A673 (cell line): Measurements from ENCODE around the gene WDR36. TPM values are rescaled to one million over a fixed set of nuclear protein-coding genes. Genes with fewer than 3 reads are reported as not detected.
A peak's percentile ranks its signal among the peaks of the same experiment; 100 is the strongest.

ENCODE experiments used
- BruUV-seq: library from RNA; stranded (reverse); fragments of 400-500 nt; replicated peaks from 2 replicates; lab custom pipeline; 2021; lab: Mats Ljungman, UMichigan
- CTCF ChIA-PET: fragments of 300-600 bp; sonication (Branson Sonifier 250); formaldehyde crosslinking; loops from one replicate; lab custom pipeline; 2022; ENCODE audit warnings: antibody characterized with exemption; lab: Charles Lee
- POLR2A ChIA-PET: fragments of 300-600 bp; sonication (Branson Sonifier 250); formaldehyde crosslinking; loops from one replicate; lab custom pipeline; 2022; ENCODE audit warnings: antibody characterized with exemption; ENCODE audit not compliant: low non-redundant PET; lab: Charles Lee
- DNase-seq: peaks from one replicate; pipeline ENCODE4 v3.0.0-alpha.2; 2015; ENCODE audit warnings: low spot score
- H3K27ac ChIP-seq: fragments of 200-600 bp; sonication (generic); 2 replicates; pipeline ENCODE4 v1.5.1; 2016; ENCODE audit warnings: mixed run types, low read depth, mild to moderate bottlenecking, mixed read lengths, antibody characterized with exemption, low read length; ENCODE audit not compliant: poor library complexity, severe bottlenecking
- H3K27me3 ChIP-seq: fragments of 200-600 bp; sonication (generic); replicated peaks from 2 replicates; pipeline ENCODE4 v1.6.1; 2017; ENCODE audit warnings: mixed run types, low read depth, mild to moderate bottlenecking, mixed read lengths, antibody characterized with exemption, low read length; ENCODE audit not compliant: insufficient read depth, poor library complexity
- H3K36me3 ChIP-seq: fragments of 200-600 bp; sonication (generic); 2 replicates; pipeline ENCODE4 v1.6.1; 2016; ENCODE audit warnings: mixed run types, mild to moderate bottlenecking, mixed read lengths, antibody characterized with exemption, low read length; ENCODE audit not compliant: insufficient read depth, poor library complexity, severe bottlenecking
- H3K4me1 ChIP-seq: fragments of 200-600 bp; sonication (generic); 2 replicates; pipeline ENCODE4 v1.6.1; 2017; ENCODE audit warnings: mixed run types, mild to moderate bottlenecking, mixed read lengths, antibody characterized with exemption, low read length; ENCODE audit not compliant: insufficient read depth, poor library complexity, severe bottlenecking
- H3K4me3 ChIP-seq: fragments of 200-600 bp; sonication (generic); 2 replicates; pipeline ENCODE4 v1.5.1; 2016; ENCODE audit warnings: low read depth, mixed run types, mild to moderate bottlenecking, mixed read lengths, low read length; ENCODE audit not compliant: poor library complexity, severe bottlenecking
- H3K9me3 ChIP-seq: fragments of 200-600 bp; sonication (generic); 2 replicates; pipeline ENCODE4 v1.6.1; 2016; ENCODE audit warnings: mixed run types, low read depth, mild to moderate bottlenecking, mixed read lengths, antibody characterized with exemption, low read length; ENCODE audit not compliant: poor library complexity, severe bottlenecking
- EZH2 ChIP-seq: fragments of 200-600 bp; sonication (generic); IDR thresholded peaks from 2 replicates; pipeline ENCODE4 v1.6.1; 2017; ENCODE audit warnings: borderline replicate concordance, low read depth, mild to moderate bottlenecking, mixed read lengths, antibody characterized with exemption, low read length; ENCODE audit not compliant: poor library complexity, severe bottlenecking
- intact Hi-C: fragments of 100-400 bp; cut with micrococcal nuclease; formaldehyde crosslinking; loops from one replicate; pipeline ENCODE4 v1.10.0; 2022; ENCODE audit not compliant: unreplicated experiment
- total RNA-seq: library from RNA; stranded (reverse); gene quantifications from 2 replicates; pipeline ENCODE4 v1.2.3, GENCODE V29; 2021
- TF ChIP-seq, protein P1 (sequence below): fragments of 300-800, 200-600 bp; sonication (generic); conservative IDR thresholded peaks from 2 replicates; pipeline ENCODE4 v1.5.1; 2017; ENCODE audit warnings: low read depth, mild to moderate bottlenecking, antibody characterized with exemption, low read length, moderate library complexity, mixed read lengths

Gene WDR36
- total RNA-seq, 1 experiment from 2014 or later, result 33.0 TPM

GRCh38 chr5:111075520-111075919 lies 16.6 kb upstream of the WDR36 start:
- intact Hi-C loops, result no loop called here
- Histone ChIP-seq H3K4me1 (peaks cover 6% of the 10 kb centered on the region), H3K27me3 (peaks cover 24% of the 10 kb centered on the region), H3K27ac (no peak overlapping the region), H3K9me3 (no peaks in the 10 kb centered on the region), H3K36me3 (no peaks in the 10 kb centered on the region), H3K4me3 (no peak overlapping the region)
- DNase-seq, result peak; percentile 56
- BruUV-seq, result no TSS peak
- ChIA-PET CTCF (no interaction called here), POLR2A (no interaction called here)
- TF ChIP-seq, protein P1, sequence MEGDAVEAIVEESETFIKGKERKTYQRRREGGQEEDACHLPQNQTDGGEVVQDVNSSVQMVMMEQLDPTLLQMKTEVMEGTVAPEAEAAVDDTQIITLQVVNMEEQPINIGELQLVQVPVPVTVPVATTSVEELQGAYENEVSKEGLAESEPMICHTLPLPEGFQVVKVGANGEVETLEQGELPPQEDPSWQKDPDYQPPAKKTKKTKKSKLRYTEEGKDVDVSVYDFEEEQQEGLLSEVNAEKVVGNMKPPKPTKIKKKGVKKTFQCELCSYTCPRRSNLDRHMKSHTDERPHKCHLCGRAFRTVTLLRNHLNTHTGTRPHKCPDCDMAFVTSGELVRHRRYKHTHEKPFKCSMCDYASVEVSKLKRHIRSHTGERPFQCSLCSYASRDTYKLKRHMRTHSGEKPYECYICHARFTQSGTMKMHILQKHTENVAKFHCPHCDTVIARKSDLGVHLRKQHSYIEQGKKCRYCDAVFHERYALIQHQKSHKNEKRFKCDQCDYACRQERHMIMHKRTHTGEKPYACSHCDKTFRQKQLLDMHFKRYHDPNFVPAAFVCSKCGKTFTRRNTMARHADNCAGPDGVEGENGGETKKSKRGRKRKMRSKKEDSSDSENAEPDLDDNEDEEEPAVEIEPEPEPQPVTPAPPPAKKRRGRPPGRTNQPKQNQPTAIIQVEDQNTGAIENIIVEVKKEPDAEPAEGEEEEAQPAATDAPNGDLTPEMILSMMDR, result no peak
- TF ChIP-seq EZH2, result no peak

GRCh38 chr5:111076091-111076490 lies 16.1 kb upstream of the WDR36 start:
- peaks cover 6% of the 10 kb centered on the region for H3K4me1 ChIP-seq
- CTCF ChIA-PET, result no interaction called here
- no TSS peak for BruUV-seq
- no peak overlapping the region for H3K27ac ChIP-seq
- H3K27me3 ChIP-seq, result peaks cover 18% of the 10 kb centered on the region
- H3K36me3 ChIP-seq, result no peaks in the 10 kb centered on the region
- POLR2A ChIA-PET, result no interaction called here
- no peak for DNase-seq
- H3K4me3 ChIP-seq, result no peak overlapping the region
- intact Hi-C loops, result no loop called here
- no peaks in the 10 kb centered on the region for H3K9me3 ChIP-seq
- TF ChIP-seq EZH2, result no peak
- TF ChIP-seq, protein P1, result no peak

DNA sequence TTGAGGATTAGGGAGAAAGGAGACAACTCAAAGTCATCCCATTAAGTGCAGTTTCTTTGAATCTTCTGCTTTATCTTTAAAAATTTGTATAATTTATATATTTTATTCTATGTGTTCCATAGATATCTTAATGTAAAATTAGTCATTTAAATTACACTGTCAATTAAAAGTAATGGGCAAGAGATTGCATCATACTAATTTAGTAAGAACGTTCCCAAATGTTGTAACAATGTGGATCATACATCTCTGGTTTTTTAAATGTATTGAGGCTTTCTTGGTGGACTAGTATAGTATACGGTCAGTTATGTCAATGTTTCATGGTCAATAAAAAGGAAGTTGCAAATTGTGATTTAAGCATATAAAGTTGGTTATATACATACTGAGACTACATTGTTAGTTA lies 14.5 kb upstream of the WDR36 start:
- Histone ChIP-seq H3K27ac (no peak overlapping the region), H3K36me3 (no peaks in the 10 kb centered on the region), H3K27me3 (peaks cover 3% of the 10 kb centered on the region), H3K4me1 (peaks cover 6% of the 10 kb centered on the region), H3K4me3 (no peak overlapping the region), H3K9me3 (no peaks in the 10 kb centered on the region)
- no peak for DNase-seq
- POLR2A ChIA-PET, result no interaction called here
- intact Hi-C loops, result no loop called here
- BruUV-seq, result no TSS peak
- TF ChIP-seq EZH2, result no peak
- TF ChIP-seq, protein P1, result no peak
- CTCF ChIA-PET, result no interaction called here
